ENCODE results near the gene PACRG. TPM values are rescaled to one million over a fixed set of nuclear protein-coding genes. Genes with fewer than 3 reads are reported as not detected.

PACRG gene
- total RNA-seq, 2 donors from 2014 or later, result 13.0 TPM; not detected in 1

- DNase-seq (ENCODE audit: low spot score), result no peak
- no peak for TF ChIP-seq CTCF (IDR thresholded peaks at IDR 0.05)
- ATAC-seq (ENCODE audit: insufficient number of reproducible peaks, low FRiP score, low read depth), result no peak
- no peaks in the 10 kb centered on the region for H3K36me3 ChIP-seq
- H3K4me3 ChIP-seq, result no peak overlapping the region
- H3K4me1 ChIP-seq (ENCODE audit: control insufficient read depth in 1 of 2, low read depth in 2 of 2), result no peaks in the 10 kb centered on the region
- H3K9me3 ChIP-seq, result no peaks in the 10 kb centered on the region
- no peak overlapping the region for H3K27ac ChIP-seq
- no peaks in the 10 kb centered on the region for H3K27me3 ChIP-seq (replicated peaks; ENCODE audit: insufficient read depth)
These were observed 23.6 kb downstream of the PACRG start for GRCh38 chr6:162751211-162751859.

GRCh38 chr6:162753775-162754174 is 26.0 kb downstream of the PACRG start:
- Histone ChIP-seq H3K9me3 (no peaks in the 10 kb centered on the region), H3K36me3 (no peaks in the 10 kb centered on the region), H3K4me3 (no peak overlapping the region), H3K27me3 (replicated peaks; ENCODE audit: insufficient read depth) (no peaks in the 10 kb centered on the region), H3K4me1 (ENCODE audit: control insufficient read depth in 1 of 2, low read depth in 2 of 2) (no peaks in the 10 kb centered on the region), H3K27ac (no peak overlapping the region)
- ATAC-seq (ENCODE audit: insufficient number of reproducible peaks, low FRiP score, low read depth), result no peak
- TF ChIP-seq CTCF (IDR thresholded peaks at IDR 0.05), result no peak
- no peak for DNase-seq (ENCODE audit: low spot score)

- TF ChIP-seq CTCF (IDR thresholded peaks at IDR 0.05), result no peak
- no peak overlapping the region for H3K4me3 ChIP-seq
- DNase-seq (ENCODE audit: low spot score), result no peak
- H3K9me3 ChIP-seq, result no peaks in the 10 kb centered on the region
- H3K4me1 ChIP-seq (ENCODE audit: control insufficient read depth in 1 of 2, low read depth in 2 of 2), result no peaks in the 10 kb centered on the region
- ATAC-seq (ENCODE audit: insufficient number of reproducible peaks, low FRiP score, low read depth), result no peak
- H3K36me3 ChIP-seq, result no peaks in the 10 kb centered on the region
- H3K27ac ChIP-seq, result no peak overlapping the region
- no peaks in the 10 kb centered on the region for H3K27me3 ChIP-seq (replicated peaks; ENCODE audit: insufficient read depth)
These were observed 42.4 kb downstream of the PACRG start for GRCh38 chr6:162770136-162770535.

GRCh38 chr6:162770955-162771354 is 43.2 kb downstream of the PACRG start:
- Histone ChIP-seq H3K27ac (no peak overlapping the region), H3K9me3 (no peaks in the 10 kb centered on the region), H3K4me3 (no peak overlapping the region), H3K36me3 (no peaks in the 10 kb centered on the region), H3K4me1 (ENCODE audit: control insufficient read depth in 1 of 2, low read depth in 2 of 2) (no peaks in the 10 kb centered on the region), H3K27me3 (replicated peaks; ENCODE audit: insufficient read depth) (no peaks in the 10 kb centered on the region)
- TF ChIP-seq CTCF (IDR thresholded peaks at IDR 0.05), result no peak
- ATAC-seq (ENCODE audit: insufficient number of reproducible peaks, low FRiP score, low read depth) (no peak), DNase-seq (ENCODE audit: low spot score) (no peak)

GRCh38 chr6:162772466-162772865 is 44.7 kb downstream of the PACRG start:
- TF ChIP-seq CTCF (IDR thresholded peaks at IDR 0.05), result no peak
- H3K4me1 ChIP-seq (ENCODE audit: control insufficient read depth in 1 of 2, low read depth in 2 of 2), result no peaks in the 10 kb centered on the region
- no peak overlapping the region for H3K27ac ChIP-seq
- H3K4me3 ChIP-seq, result no peak overlapping the region
- no peaks in the 10 kb centered on the region for H3K9me3 ChIP-seq
- no peaks in the 10 kb centered on the region for H3K36me3 ChIP-seq
- no peaks in the 10 kb centered on the region for H3K27me3 ChIP-seq (replicated peaks; ENCODE audit: insufficient read depth)
- no peak for DNase-seq (ENCODE audit: low spot score)
- no peak for ATAC-seq (ENCODE audit: insufficient number of reproducible peaks, low FRiP score, low read depth)

Measured in thoracic aorta (tissue), 2 donors.